Hepatocyte (in vitro differentiated cells): Measurements from ENCODE around the gene COL4A1.

ENCODE experiments used
- CTCF ChIP-seq: fragments of 200-600 bp; sonication (generic); IDR thresholded peaks from 2 replicates; pipeline ENCODE4 v1.5.1; 2016; ENCODE audit warnings: antibody characterized with exemption, mild to moderate bottlenecking; ENCODE audit not compliant: poor library complexity
- EZH2 ChIP-seq: fragments of 200-600 bp; sonication (generic); IDR thresholded peaks from 2 replicates; pipeline ENCODE4 v1.6.1; 2016; ENCODE audit warnings: antibody characterized with exemption, mild to moderate bottlenecking, borderline replicate concordance

- TF ChIP-seq CTCF (no peak), EZH2 (no peak)
Observed at GRCh38 chr13:110297766-110298504, 9.0 kb downstream of the COL4A1 start.
